SK-N-MC (cell line): ENCODE measurements around the gene IL2RG.

Experiments used
- FOXP2 ChIP-seq: optimal IDR thresholded peaks from 2 replicates; pipeline ENCODE3; 2011; ENCODE audit warnings: mild to moderate bottlenecking, moderate library complexity; ENCODE audit not compliant: insufficient read depth; ENCODE audit errors: extremely low read length, control extremely low read depth
- POLR2AphosphoS5 ChIP-seq: IDR thresholded peaks from 2 replicates; pipeline ENCODE4 v1.6.1; 2012; ENCODE audit warnings: mild to moderate bottlenecking, low read depth, low read length, borderline replicate concordance

GRCh38 chrX:71085900-71086299 is 25.5 kb downstream of the IL2RG start:
- TF ChIP-seq FOXP2 (no peak), POLR2AphosphoS5 (no peak)
